ENCODE measurements around the gene SNRNP48.

DNA sequence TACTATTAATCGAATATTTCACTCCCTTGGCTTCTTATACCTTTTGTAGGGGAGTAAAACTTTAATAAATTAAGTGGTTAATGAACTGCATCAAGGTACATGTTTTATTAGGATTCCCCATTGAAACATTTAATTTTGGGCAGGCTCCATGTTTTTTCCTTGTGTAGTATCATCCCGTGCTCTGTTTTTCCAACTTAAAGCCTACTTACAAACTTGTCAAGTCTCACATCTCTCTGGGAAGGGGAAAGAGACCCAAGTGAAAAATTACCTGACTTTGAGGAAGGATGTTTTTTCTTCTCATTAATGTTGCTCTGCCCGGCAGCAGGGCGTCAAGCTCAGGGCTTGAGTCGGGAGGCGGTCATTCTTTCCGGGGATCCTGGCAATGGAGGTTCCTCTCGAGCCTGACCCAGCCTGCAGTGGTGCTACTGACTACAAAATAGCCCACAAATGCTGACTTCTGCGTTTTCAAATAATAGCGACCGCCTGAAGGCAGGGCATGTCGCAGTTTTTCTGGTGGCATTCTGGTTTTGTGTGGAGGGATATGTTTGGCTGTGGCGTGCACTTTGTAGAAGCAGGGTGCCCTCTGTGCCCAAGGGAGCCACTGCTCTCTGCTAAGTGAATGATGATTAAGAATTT is 46.1 kb upstream of the SNRNP48 start:
- no peak for TF ChIP-seq POLR2A (IDR thresholded peaks at IDR 0.05)
- TF ChIP-seq, protein P1, sequence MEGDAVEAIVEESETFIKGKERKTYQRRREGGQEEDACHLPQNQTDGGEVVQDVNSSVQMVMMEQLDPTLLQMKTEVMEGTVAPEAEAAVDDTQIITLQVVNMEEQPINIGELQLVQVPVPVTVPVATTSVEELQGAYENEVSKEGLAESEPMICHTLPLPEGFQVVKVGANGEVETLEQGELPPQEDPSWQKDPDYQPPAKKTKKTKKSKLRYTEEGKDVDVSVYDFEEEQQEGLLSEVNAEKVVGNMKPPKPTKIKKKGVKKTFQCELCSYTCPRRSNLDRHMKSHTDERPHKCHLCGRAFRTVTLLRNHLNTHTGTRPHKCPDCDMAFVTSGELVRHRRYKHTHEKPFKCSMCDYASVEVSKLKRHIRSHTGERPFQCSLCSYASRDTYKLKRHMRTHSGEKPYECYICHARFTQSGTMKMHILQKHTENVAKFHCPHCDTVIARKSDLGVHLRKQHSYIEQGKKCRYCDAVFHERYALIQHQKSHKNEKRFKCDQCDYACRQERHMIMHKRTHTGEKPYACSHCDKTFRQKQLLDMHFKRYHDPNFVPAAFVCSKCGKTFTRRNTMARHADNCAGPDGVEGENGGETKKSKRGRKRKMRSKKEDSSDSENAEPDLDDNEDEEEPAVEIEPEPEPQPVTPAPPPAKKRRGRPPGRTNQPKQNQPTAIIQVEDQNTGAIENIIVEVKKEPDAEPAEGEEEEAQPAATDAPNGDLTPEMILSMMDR (IDR thresholded peaks at IDR 0.05 in 4 of 5, conservative IDR thresholded peaks at IDR 0.05 in 1 of 5), result no peak

Data from gastrocnemius medialis (tissue), 4 donors.